Measurements from ENCODE around the gene CEACAM3.

Gene CEACAM3

DNA sequence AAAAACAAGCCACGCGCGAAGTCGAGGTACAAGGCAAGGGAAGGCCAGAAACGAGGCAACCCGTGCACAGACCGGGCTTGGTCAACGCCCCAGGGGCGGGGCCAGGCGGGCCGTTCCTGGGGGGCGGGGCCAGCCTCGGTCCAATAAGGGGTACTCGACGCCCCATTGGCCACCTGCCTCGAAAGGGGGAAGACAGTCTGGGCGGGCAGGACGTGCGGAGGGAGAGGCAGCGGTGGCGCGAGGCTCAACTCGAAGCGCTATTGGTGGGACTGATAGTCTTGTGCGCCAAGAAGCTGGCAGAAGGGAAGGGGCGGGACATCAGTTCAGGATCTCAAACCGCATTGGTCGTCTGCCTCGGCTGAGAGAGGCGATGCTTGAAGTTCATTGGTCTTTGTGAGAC is 48.2 kb downstream of the CEACAM3 start, which contains the start of gene LYPD4:
Gene LYPD4, minus strand, starts transcription at position 83 of the 400 bp plus-strand sequence. CDS start 5,398 bp downstream, outside the sequence.
- no peak for DNase-seq (ENCODE audit: low read depth in 2 of 2)

DNA sequence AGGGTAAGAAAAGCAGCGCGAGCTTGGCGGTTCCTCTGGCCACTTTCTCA is 48.4 kb downstream of the CEACAM3 start, which contains the start of gene DMRTC2:
Gene DMRTC2, plus strand, starts transcription at position 42 of the 50 bp plus-strand sequence. CDS start 2,387 bp downstream, outside the sequence.
- DNase-seq (ENCODE audit: low read depth in 2 of 2): no peak

DNA sequence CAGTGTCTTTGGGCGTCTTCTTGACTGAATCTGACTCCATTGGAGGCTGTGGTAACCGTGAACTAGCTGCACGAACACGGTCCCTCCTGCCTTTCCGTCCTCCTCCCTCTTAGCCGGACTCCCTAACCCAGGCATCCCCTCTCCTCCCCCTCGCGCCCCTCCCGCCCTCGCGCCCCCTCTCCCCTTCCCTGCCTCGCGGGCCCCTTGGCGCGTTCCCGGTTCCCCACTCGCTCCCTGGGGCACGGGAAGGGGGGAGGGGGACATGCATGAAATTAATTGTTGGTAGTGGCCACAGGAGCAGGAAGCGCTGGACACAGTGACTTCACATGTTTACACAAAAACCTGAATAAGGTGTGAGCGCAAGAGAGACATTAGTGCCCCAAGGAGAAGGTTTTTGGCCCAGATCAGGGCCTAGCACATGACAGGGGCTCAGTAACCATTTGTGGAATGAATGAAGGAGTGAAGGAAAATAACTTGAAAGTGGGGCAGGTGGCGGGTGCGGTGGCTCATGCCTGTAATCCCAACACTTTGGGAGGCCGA is 48.7 kb downstream of the CEACAM3 start:
- no peak for DNase-seq (ENCODE audit: low read depth in 2 of 2)

DNA sequence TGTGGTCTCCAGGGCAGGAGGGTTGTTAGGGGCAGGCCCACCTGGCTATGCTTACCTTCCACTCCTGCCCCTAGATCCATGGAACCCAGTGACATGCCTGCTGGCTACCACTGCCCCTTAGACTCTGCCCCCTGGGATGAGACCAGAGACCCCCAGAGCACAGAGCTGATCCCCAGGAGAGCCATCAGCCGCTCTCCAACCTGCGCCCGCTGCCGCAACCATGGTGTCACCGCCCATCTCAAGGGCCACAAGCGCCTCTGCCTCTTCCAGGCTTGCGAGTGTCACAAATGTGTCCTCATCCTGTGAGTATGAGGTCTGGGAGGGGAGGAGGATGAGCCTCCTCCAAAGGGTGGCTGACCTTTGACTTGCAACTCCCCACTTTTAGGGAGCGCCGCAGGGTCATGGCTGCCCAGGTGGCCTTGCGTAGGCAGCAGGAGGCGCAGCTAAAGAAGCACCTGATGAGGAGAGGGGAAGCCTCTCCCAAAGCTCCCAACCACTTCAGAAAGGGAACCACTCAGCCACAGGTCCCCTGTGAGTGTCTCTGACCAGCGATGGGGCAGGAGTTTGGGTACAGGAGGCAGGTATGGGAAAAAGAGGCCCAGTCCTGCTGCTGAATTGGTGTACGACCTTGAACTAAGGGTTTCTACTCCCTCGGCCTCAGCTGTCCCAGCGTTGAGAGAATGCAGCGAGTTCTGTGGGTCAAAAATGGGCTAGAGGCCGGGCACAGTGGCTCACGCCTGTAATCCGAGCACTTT is 51.1 kb downstream of the CEACAM3 start:
- no peak for DNase-seq (ENCODE audit: low read depth in 2 of 2)

DNA sequence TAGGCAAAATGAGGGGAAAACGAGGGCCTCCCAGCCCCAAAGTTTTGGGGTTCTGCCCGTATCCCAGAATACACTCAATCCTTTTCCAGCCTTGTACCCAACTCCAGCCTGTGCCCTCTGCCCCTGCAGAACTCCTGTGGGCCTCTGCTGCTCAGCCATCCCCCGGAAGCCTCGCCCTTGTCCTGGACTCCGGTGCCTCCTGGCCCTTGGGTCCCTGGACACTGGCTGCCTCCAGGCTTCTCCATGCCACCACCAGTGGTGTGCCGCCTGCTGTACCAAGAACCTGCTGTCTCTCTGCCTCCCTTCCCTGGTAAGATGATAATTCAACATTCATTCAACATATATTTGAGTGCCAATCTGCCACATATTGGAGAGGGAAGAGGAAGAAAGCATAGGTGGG is 52.3 kb downstream of the CEACAM3 start:
- no peak for DNase-seq (ENCODE audit: low read depth in 2 of 2)

DNA sequence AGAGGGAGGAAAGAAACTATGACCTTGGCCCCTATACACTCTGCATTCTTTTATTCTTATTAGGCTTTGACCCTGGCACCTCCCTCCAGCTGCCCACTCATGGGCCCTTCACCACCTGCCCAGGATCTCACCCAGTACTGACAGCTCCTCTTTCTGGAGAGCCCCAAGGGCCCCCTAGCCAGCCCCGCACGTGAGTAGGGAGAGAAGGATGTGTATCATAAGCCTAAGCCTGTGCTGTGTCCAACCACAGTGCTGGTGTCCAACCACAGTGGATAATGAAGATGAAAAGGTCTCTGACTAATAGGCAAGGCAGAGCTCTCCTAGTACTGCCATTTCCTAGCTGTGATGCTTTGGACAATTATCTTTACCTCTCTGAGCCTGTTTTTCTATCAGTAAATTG is 52.7 kb downstream of the CEACAM3 start:
- DNase-seq (ENCODE audit: low read depth in 2 of 2): no peak

DNA sequence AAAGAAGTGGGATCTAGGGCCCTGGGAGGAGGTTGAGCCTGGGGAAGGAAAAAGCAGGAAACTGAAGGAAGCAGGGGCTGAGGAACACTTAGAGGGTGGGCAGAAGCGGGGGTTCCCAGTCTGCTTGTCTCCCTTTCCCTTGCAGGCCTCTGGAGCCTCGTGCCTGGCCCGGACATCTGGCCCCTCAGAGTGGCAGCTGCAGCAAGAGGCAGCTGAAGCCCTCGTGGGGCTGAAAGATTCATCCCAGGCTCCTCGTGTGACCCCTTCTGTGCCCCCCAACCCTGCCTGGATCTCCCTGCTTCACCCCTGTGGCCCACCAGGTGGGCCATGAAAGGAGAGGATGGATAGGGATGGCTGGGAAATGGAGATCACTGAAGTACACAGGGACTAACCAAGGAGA is 54.0 kb downstream of the CEACAM3 start:
- no peak for DNase-seq (ENCODE audit: low read depth in 2 of 2)

DNA sequence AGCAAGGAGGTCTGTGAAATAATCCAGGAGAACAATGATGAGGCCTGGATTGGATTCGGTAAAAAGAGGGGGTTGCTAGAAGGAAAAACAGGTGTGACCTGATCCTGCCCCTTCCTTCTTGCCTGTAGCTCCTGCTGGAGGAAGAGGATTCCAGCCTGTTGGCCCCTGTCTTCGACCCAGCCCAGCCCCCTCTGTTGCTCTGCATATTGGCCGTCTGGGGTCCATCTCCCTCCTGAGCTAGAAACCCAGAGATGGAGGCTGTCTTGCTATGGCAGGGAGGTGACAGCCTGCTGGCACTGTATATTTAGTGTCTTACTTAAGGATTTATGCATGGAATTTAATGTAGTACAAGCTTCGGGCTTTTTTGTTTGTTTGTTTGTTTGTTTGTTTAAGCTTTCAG is 55.1 kb downstream of the CEACAM3 start:
- DNase-seq (ENCODE audit: low read depth in 2 of 2): no peak

DNA sequence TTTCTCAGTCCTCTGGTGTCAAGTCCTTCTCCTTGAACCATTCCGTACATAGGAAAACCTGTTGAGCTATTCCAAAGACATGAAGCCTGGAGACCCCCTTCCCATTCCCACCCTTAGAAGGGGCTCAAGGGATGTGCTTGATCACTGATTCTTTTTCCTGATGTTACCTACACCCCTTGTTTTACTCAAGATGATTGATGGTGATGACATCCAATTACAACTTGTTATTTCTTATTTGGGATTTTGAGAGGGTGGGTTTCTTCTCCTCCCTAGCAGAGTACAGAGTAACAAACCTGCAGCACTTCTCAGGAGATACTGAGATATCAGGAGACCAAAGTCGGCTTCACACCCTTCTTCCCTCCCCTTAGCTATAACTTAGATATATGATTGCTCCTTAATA is 57.0 kb downstream of the CEACAM3 start:
- DNase-seq (ENCODE audit: low read depth in 2 of 2): no peak

DNA sequence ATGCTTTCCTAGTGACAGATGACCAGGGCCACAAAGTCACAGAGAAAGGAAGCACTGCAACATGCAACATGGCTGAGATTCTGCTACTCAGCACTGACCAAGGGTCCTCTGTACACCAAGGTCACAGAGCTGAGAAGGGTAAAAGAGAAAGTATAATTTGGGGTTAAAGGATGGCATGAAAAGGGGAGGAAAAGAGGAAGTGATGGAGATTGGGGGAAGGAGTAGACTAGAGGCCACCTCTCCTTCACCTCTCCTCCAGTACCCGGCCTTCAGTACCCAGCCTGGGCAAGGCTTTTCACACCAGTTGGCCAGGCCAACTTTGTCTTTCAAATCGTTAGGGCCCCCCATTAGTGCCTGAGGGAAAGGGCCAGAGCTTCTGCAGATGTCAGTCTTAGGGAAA is 57.4 kb downstream of the CEACAM3 start:
- DNase-seq (ENCODE audit: low read depth in 2 of 2): no peak

DNA sequence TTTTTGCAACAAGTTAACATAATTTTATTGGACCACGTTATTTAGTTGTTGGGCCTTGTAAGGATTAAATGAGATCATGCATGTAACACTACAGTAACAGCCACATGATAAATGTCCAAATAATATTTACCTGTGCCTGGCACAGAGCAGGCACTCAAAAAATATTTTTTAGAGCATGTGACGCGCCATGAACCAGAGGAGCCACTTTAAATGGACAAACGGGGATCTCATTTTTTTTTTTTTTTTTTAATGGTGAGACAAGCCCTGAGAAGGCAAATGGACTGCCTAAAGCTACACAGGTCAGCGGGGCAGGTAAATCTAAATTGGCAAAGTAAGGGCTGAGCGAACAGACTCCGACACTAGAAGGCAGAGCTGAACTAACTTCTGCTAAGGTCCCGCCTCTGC is 62.8 kb downstream of the CEACAM3 start:
- no peak for DNase-seq (ENCODE audit: low read depth in 2 of 2)

DNA sequence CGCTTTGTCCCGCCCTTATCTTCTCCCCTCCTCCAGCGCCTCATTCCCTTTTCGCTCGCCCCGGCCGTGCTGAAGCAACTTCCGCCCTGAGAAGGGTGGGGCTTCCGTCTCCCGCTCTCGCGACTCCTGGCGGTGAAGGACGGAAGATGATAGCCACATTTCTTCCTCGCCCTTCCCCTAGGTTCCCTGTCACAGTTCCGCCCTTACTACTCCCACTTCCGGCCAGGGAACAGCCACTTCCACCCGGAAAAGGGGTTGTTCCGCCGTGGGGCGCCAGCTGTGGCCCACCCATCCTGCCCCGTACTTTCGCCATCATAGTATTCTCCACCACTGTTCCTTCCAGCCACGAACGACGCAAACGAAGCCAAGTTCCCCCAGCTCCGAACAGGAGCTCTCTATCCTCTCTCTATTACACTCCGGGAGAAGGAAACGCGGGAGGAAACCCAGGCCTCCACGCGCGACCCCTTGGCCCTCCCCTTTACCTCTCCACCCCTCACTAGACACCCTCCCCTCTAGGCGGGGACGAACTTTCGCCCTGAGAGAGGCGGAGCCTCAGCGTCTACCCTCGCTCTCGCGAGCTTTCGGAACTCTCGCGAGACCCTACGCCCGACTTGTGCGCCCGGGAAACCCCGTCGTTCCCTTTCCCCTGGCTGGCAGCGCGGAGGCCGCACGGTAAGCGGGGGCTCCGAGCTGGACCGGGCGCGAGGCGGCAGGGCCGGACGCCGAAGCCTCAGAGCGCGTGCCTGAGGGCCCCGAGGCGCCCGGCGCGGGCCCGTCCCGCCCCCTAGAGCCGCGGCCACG is 63.4 kb downstream of the CEACAM3 start, which contains the start of gene RPS19:
Gene RPS19, plus strand, starts transcription at position 638 of the 801 bp plus-strand sequence. CDS start 520 bp downstream, outside the sequence.
- DNase-seq (ENCODE audit: low read depth in 2 of 2): peak; percentile 96 to 98

DNA sequence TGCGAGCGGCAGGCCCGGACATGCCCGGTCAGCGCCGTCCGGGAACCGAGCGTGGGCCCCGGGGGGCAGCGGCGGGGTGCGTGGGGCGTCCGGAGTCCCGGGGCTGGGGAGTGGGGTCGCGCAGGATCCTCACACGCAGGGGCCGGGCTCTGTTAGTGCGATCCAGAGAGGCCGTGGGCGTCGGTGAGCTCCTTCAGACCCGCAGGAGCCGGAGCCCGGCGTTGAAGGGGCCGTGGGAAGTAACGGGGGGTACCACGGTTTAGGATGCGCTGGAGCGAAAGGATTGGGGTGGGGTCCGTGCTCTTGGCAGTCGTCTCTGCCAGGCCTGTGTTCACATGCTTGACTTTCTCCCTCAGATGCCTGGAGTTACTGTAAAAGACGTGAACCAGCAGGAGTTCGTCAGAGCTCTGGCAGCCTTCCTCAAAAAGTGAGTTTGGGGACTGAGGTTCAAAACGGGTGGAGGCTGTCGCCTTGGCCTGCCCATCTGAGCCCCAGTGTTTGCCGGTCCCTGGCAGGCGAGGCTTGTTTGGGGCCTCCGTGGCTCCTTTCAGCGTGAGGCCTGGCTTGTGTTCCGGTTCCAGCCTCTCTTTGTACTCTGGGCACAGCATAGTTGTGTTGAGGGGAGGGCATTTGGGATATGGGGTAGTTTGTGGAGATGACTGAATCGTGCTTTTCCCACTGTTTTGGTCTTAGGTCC is 64.2 kb downstream of the CEACAM3 start:
- DNase-seq (ENCODE audit: low read depth in 2 of 2): no peak
